SJCRH30 (cell line): ENCODE data around the gene AIPL1. TPM values are rescaled to one million over a fixed set of nuclear protein-coding genes. Genes with fewer than 3 reads are reported as not detected.

ENCODE experiments used
- DNase-seq, 2 experiments: peaks; one replicate each; pipeline ENCODE4 v3.0.0-alpha.2; 2015 to 2020
- H3K27ac ChIP-seq: fragments of 250-450 bp; sonication (Bioruptor Pico); 2 replicates; pipeline ENCODE4 v1.5.1; 2020; ENCODE audit warnings: mild to moderate bottlenecking, moderate library complexity
- H3K27me3 ChIP-seq: fragments of 250-450 bp; sonication (Bioruptor Pico); 2 replicates; pipeline ENCODE4 v1.5.1; 2020; ENCODE audit warnings: mild to moderate bottlenecking, moderate library complexity
- H3K36me3 ChIP-seq: fragments of 250-450 bp; sonication (Bioruptor Pico); 2 replicates; pipeline ENCODE4 v1.5.1; 2020; ENCODE audit warnings: mild to moderate bottlenecking, moderate library complexity
- H3K4me1 ChIP-seq: fragments of 250-450 bp; sonication (Bioruptor Pico); 2 replicates; pipeline ENCODE4 v1.5.1; 2020; ENCODE audit warnings: mild to moderate bottlenecking, moderate library complexity
- H3K4me3 ChIP-seq: fragments of 250-450 bp; sonication (Bioruptor Pico); 2 replicates; pipeline ENCODE4 v1.5.1; 2020; ENCODE audit warnings: mild to moderate bottlenecking, moderate library complexity
- H3K9me3 ChIP-seq: fragments of 250-450 bp; sonication (Bioruptor Pico); replicated peaks from 2 replicates; pipeline ENCODE4 v1.5.1; 2020; ENCODE audit warnings: mild to moderate bottlenecking, moderate library complexity
- total RNA-seq: library from RNA; depleted of rRNA; stranded (reverse); fragments of >200 nt; shearing (Covaris generic); gene quantifications from 2 replicates; pipeline ENCODE4 v1.2.3, GENCODE V29; 2014; rRNA removed

AIPL1 gene
- total RNA-seq, 1 experiment from 2014 or later: 0.42 TPM

DNA sequence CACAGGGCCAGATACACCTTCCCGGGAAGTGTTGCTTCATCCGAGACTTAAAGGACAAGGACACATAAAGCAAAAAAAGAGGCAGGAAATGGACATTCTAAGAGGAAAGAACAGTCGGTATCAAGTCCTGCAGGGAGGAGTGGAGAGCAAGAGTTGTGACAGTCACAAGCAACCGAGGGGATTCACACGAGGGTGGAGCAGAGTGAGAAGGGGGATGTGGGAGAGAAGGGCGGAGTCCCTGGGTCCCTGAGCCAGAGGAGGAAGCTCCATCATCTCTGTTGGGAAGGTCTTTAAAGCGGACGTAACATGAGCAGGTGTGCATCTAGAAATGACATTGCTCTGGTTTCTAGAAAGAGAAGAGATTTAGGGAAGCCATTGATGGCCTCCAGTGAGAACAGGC is 47.1 kb downstream of the AIPL1 start:
- Histone ChIP-seq H3K27me3 (no peaks in the 10 kb centered on the region), H3K36me3 (no peaks in the 10 kb centered on the region), H3K4me1 (no peaks in the 10 kb centered on the region), H3K27ac (no peak overlapping the region), H3K4me3 (no peak overlapping the region), H3K9me3 (no peaks in the 10 kb centered on the region)
- no peak for DNase-seq

DNA sequence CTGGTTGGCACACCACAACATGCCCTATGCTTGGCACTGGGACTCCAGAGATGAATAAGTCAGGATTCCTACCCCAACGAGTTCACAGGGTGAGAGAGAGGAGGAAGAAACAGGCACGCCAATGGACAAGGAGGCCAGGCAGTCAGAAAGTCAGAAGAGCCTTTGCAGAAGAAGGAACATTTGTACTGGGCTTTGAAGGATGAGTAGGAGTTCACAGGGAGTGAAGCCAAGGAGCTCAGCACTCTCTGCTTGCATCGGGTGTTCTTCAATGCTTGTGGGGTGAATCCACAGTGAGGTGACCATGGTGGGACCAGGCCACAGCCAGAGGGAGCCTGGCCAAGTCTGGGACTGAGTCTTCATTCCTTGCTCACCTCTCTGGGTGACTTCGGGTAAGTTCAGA is 47.5 kb downstream of the AIPL1 start:
- H3K27ac ChIP-seq: no peak overlapping the region
- H3K4me1 ChIP-seq: no peaks in the 10 kb centered on the region
- H3K9me3 ChIP-seq: no peaks in the 10 kb centered on the region
- H3K36me3 ChIP-seq: no peaks in the 10 kb centered on the region
- H3K4me3 ChIP-seq: no peak overlapping the region
- no peak for DNase-seq
- H3K27me3 ChIP-seq: no peaks in the 10 kb centered on the region

- no peak overlapping the region for H3K4me3 ChIP-seq
- no peaks in the 10 kb centered on the region for H3K9me3 ChIP-seq
- no peaks in the 10 kb centered on the region for H3K36me3 ChIP-seq
- H3K4me1 ChIP-seq: no peaks in the 10 kb centered on the region
- H3K27me3 ChIP-seq: no peaks in the 10 kb centered on the region
- H3K27ac ChIP-seq: no peak overlapping the region
- DNase-seq: no peak
Measured at GRCh38 chr17:6386041-6386630, 48.8 kb downstream of the AIPL1 start.

DNA sequence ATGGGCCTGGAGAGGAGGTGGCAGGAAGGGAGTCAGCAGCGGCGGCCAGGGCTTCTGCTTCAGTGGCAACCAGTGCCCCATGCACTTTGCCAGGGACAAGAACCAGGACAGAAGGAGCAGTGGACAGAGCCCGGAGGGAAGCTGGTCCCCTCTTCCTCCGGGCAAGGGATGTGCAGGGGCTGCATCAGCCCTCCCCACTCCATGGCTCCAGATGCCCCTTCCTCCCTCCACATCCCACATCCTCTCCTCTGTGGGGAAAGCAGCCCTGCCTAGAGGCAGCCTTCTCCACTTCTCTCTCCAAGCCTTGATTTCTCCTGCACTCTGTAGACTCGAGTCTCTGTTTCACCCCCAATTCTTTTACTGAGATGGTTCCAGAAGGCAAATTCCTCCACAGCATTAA is 50.4 kb downstream of the AIPL1 start:
- Histone ChIP-seq H3K4me3 (no peak overlapping the region), H3K27ac (no peak overlapping the region), H3K4me1 (no peaks in the 10 kb centered on the region), H3K27me3 (no peaks in the 10 kb centered on the region), H3K9me3 (no peaks in the 10 kb centered on the region), H3K36me3 (no peaks in the 10 kb centered on the region)
- DNase-seq: no peak

DNA sequence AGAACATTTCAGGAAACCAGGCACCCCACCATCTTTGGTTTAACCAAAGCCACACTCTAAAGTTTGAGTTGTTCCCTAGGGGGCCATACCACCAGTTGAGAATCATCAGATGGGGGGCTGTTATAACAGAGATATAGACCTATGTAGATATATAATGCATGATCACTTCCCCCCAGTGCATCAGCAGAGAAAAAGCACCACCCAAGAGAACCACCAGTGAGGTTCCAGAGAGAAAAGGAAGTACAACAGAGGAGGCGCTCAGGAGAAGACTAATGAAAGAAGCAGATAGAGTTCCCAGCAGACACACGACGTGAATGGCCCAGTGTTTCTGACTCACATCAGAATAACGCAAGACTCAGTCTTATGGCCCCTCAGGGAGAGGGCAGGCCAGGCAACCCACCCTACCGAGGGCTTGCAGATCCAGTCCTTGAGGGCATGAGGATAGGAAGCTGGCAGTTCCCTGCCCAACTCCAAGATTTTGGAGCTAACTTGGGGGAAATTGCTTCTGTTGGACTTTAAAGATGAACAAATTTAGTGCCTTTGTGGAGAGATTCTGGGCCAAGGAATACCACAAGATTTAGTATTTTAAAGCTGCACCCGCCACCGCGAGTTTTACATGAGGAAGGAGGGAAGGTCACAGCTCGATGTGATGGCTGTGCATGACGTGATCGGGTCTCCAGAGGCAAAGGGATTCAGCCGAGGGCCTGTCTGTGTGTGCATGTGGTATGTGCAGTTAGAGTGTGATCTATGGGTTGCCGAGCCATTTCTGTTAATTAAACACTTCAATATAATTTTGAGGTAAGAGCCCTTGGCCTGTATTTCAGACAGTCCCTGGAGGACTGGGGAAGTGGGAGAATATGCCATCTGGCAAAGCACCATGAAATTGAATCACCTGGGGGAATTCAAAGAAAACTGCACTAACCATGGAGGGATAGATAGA is 53.1 kb downstream of the AIPL1 start:
- no peak for DNase-seq
- Histone ChIP-seq H3K4me3 (no peak overlapping the region), H3K4me1 (no peaks in the 10 kb centered on the region), H3K27ac (no peak overlapping the region), H3K27me3 (no peaks in the 10 kb centered on the region), H3K9me3 (no peaks in the 10 kb centered on the region), H3K36me3 (no peaks in the 10 kb centered on the region)

DNA sequence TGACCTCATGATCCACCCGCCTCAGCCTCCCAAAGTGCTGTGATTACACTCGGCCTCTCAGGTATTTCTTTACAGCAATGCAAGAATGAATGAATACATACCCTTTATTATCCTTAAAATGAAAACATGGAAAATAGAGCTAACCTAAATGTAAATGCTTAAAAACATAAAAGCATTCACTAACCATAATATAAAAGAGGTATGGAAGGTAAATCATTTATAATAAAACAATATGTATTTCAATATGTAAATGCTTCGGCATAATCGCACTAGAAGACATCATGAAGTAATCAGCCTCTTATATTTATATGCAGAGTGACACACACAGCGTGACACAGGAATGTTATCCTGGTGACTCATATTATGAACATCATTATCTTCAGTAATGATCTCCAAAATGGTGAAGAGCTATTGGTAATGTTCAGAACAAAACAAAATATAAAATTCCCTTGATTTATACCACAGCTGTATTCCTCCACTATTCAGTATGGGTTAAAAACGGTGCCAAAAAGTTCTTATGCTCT is 53.9 kb downstream of the AIPL1 start:
- no peaks in the 10 kb centered on the region for H3K9me3 ChIP-seq
- H3K27ac ChIP-seq: no peak overlapping the region
- no peak for DNase-seq
- no peaks in the 10 kb centered on the region for H3K36me3 ChIP-seq
- H3K4me3 ChIP-seq: no peak overlapping the region
- no peaks in the 10 kb centered on the region for H3K27me3 ChIP-seq
- no peaks in the 10 kb centered on the region for H3K4me1 ChIP-seq

DNA sequence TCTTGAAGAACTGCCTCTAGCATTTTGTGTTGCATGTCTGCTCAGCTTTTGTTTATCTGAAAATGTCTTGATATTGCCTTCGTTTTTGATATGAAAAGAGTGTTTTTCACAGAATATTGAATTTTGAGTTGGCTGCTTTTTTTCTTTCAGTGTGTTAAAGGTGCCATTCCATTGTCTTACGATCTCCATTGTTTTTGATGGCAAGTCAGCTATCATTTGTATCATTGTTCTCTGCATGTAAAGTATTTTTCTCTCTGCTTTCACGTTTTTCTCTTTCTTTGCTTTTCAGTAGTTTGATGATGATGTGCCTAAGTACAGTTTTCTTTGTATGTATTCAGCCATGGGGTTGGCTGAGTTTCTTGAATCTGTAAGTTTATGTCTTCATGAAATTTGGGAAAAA is 57.0 kb downstream of the AIPL1 start:
- Histone ChIP-seq H3K36me3 (no peaks in the 10 kb centered on the region), H3K9me3 (no peaks in the 10 kb centered on the region)
- DNase-seq: no peak

DNA sequence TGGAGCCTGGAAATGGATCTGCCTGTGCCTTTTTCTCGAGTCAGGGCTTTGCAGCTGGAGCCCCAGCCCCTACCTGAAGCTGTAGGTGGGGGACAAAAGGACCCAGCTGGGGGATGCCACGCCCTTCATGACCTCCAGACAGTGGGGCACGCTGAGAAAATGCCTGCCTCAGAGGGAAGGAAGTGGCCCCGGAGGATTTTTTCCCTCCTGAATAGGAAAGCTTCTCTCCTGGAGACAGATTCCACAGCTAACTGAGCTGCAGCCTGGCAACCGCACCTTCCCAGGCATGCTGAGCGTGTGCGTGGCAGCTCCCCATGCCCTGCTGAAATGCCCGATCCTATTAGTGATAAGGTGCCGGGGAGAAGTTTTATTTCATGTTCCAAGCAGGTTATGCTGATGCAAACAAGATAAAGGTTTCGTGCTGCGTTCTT is 58.0 kb downstream of the AIPL1 start:
- no peaks in the 10 kb centered on the region for H3K36me3 ChIP-seq

More for the DNA sequence above, 57.0 kb downstream of the AIPL1 start:
- H3K27ac ChIP-seq: no peak overlapping the region
- no peak overlapping the region for H3K4me3 ChIP-seq
- no peaks in the 10 kb centered on the region for H3K4me1 ChIP-seq
- no peaks in the 10 kb centered on the region for H3K27me3 ChIP-seq

GRCh38 chr17:6374761-6375312 is 60.1 kb downstream of the AIPL1 start:
- DNase-seq: peak; percentile 33 to 42
- H3K4me1 ChIP-seq: no peaks in the 10 kb centered on the region
- H3K27me3 ChIP-seq: no peaks in the 10 kb centered on the region
- no peak overlapping the region for H3K4me3 ChIP-seq
- H3K36me3 ChIP-seq: no peaks in the 10 kb centered on the region
- H3K27ac ChIP-seq: no peak overlapping the region
- H3K9me3 ChIP-seq: no peaks in the 10 kb centered on the region

More for the DNA sequence above, 58.0 kb downstream of the AIPL1 start:
- H3K4me1 ChIP-seq: no peaks in the 10 kb centered on the region
- no peaks in the 10 kb centered on the region for H3K27me3 ChIP-seq
- no peak overlapping the region for H3K4me3 ChIP-seq
- H3K27ac ChIP-seq: no peak overlapping the region
- DNase-seq: no peak
- H3K9me3 ChIP-seq: no peaks in the 10 kb centered on the region

- Histone ChIP-seq H3K9me3 (no peaks in the 10 kb centered on the region), H3K27me3 (no peaks in the 10 kb centered on the region), H3K27ac (no peak overlapping the region), H3K4me3 (no peak overlapping the region), H3K4me1 (no peaks in the 10 kb centered on the region), H3K36me3 (no peaks in the 10 kb centered on the region)
- DNase-seq: no peak
Measured at GRCh38 chr17:6374271-6374691, 60.6 kb downstream of the AIPL1 start.

Other genes with a start within 250 kb of the AIPL1 start
- 87.2 and 94.7 TPM in 2 replicates for gene PIMREG, start 9.3 kb upstream of the AIPL1 start, total RNA-seq
- gene PITPNM3, start 121.4 kb upstream of the AIPL1 start, total RNA-seq: 39.2 and 39.7 TPM in 2 replicates
- 9.6 and 14.3 TPM in 2 replicates for gene KIAA0753, start 205.6 kb upstream of the AIPL1 start, total RNA-seq
- gene TXNDC17, start 205.9 kb upstream of the AIPL1 start, total RNA-seq: 62.0 and 66.1 TPM in 2 replicates
- 20.1 and 22.1 TPM in 2 replicates for gene MED31, start 216.5 kb upstream of the AIPL1 start, total RNA-seq
- gene C17orf100, start 216.6 kb upstream of the AIPL1 start, total RNA-seq: 1.4 and 1.9 TPM in 2 replicates